Stomach (tissue), 9 donors: ENCODE results near the gene SUSD5. TPM values are rescaled to one million over a fixed set of nuclear protein-coding genes. Genes with fewer than 3 reads are reported as not detected.
A peak's percentile ranks its signal among the peaks of the same experiment; 100 is the strongest.

Experiments used
- DNase-seq, 2 donors: peaks; one replicate each; pipeline versions ENCODE4 v3.0.0 to v3.0.0-alpha.2; 2013 to 2019
- H3K27ac ChIP-seq, 5 donors: fragments of 200-600 bp in 4 of 5; sonication (generic) in 4 of 5; one replicate each; pipeline ENCODE4 v1.5.1; 2013 to 2019; ENCODE audit warnings: mild to moderate bottlenecking in 1 of 5, moderate library complexity in 1 of 5
- H3K27me3 ChIP-seq, 3 donors: fragments of 200-600 bp; sonication (generic); one replicate each; pipeline ENCODE4 v1.5.1; 2017 to 2019; ENCODE audit warnings: mixed run types in 1 of 3
- H3K36me3 ChIP-seq, 4 donors: fragments of 200-600 bp; sonication (generic); 1 replicate in 3 of 4; 2 replicates in 1 of 4; pipeline ENCODE4 v1.5.1; 2016 to 2019
- H3K4me1 ChIP-seq, 4 donors: fragments of 200-600 bp; sonication (generic); one replicate each; pipeline ENCODE4 v1.5.1; 2016 to 2019
- H3K4me3 ChIP-seq, 4 donors: fragments of 200-600 bp; sonication (generic) in 3 of 4; one replicate each; pipeline ENCODE4 v1.5.1; 2016 to 2019; ENCODE audit warnings: mild to moderate bottlenecking in 1 of 4
- H3K9me3 ChIP-seq, 4 donors: fragments of 200-600 bp; sonication (generic); one replicate each; pipeline ENCODE4 v1.5.1; 2016 to 2019
- CTCF ChIP-seq, 7 experiments: fragments of 450-650 bp in 4 of 7; fragments of 200-600 bp in 3 of 7; sonication (generic) in 3 of 7; IDR thresholded peaks; one replicate each; pipeline ENCODE4 v1.5.1; 2016 to 2019; ENCODE audit warnings: antibody characterized with exemption in 7 of 7, control low read depth in 2 of 7, mild to moderate bottlenecking in 1 of 7
- EP300 ChIP-seq: sonication (generic); formaldehyde crosslinking; IDR thresholded peaks from one replicate; pipeline ENCODE4 v1.6.1; 2017; ENCODE audit warnings: antibody characterized with exemption
- POLR2A ChIP-seq, 4 donors: fragments of 450-650 bp; IDR thresholded peaks; one replicate each; pipeline ENCODE4 v1.6.1; 2016; ENCODE audit warnings: antibody characterized with exemption in 4 of 4, control low read depth in 2 of 4, mild to moderate bottlenecking in 1 of 4, moderate library complexity in 1 of 4
- POLR2AphosphoS5 ChIP-seq, 3 donors: sonication (generic); formaldehyde crosslinking; IDR thresholded peaks; one replicate each; pipeline ENCODE4 v1.6.1; 2016; ENCODE audit warnings: antibody characterized with exemption in 3 of 3
- WGBS, 5 donors: extraction: QIAGEN DNeasy Blood & Tissue Kit in 3 of 5; methylation state at CpG; one replicate each; pipeline versions ENCODE4 v1.1.5 to v1.1.7; 2013 to 2018; 5-methylcytosine and 5-hydroxymethylcytosine counted together
- intact Hi-C: fragments of 100-400 bp; cut with DNase I; formaldehyde crosslinking; loops from one replicate; pipeline ENCODE4 v1.15.1; 2023; ENCODE audit warnings: low total_unique reads
- polyA plus RNA-seq, 3 donors: library from polyadenylated mRNA; stranded (reverse); fragments of 200-250 nt; gene quantifications; one replicate each; pipeline ENCODE4 v1.2.3, GENCODE V29; 2013
- total RNA-seq, 5 donors: library from RNA; depleted of rRNA; stranded (reverse); fragments of >200 nt; gene quantifications; one replicate each; pipeline versions ENCODE4 v1.1.0 to v1.2.3, GENCODE V29; 2014 to 2016
- donor health status: healthy with polysubstance abuse.
- donor health status: Bipolar disorder and iron deficiency.
- donor health status: healthy.

The SUSD5 gene
- total and polyA plus RNA-seq, 8 donors = 0.25 to 4.6 (median 0.58) TPM; not detected in 3

DNA sequence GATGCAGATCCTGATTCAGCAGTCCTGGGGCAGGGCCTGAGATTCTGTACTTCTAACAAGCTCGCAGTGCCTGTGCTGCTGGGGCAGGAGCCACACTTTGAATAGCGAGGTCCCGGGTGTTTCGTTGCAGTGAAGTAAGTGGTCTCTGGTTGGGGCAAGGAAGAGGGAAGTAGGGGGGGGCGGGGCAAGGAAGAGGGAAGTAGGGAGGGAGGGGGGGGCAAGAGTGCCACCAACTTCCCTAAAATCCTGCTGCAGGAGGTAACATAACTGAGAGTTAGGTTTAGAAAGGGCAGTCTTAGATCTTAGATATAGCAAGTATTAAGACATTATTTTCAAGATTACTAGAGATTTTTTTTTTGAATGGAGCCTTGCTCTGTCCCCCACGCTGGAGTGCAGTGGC is 69.3 kb downstream of the SUSD5 start:
- Histone ChIP-seq H3K4me3 (no peak overlapping the region), H3K27me3 (peaks cover 0 to 3% (median 0%) of the 10 kb centered on the region in 3 donors), H3K4me1 (peaks cover 0 to 27% (median 2%) of the 10 kb centered on the region in 4 donors), H3K9me3 (no peaks in the 10 kb centered on the region), H3K27ac (no peak overlapping the region), H3K36me3 (peaks cover 10 to 17% (median 12%) of the 10 kb centered on the region in 4 donors)
- 65 to 90% (median 82%) methylated on average over 5 to 6 of the region's 6 CpGs for WGBS, 5 donors
- no peak for DNase-seq
- intact Hi-C loops = no loop called here
- TF ChIP-seq POLR2A (IDR thresholded peaks at IDR 0.05) (no peak), POLR2AphosphoS5 (IDR thresholded peaks at IDR 0.05) (no peak), CTCF (IDR thresholded peaks at IDR 0.05) (no peak), EP300 (no peak)

GRCh38 chr3:33146791-33147445 is 71.7 kb downstream of the SUSD5 start:
- Histone ChIP-seq H3K4me1 (peaks cover 0 to 27% (median 2%) of the 10 kb centered on the region in 4 donors), H3K36me3 (peaks cover 27 to 39% (median 31%) of the 10 kb centered on the region in 4 donors), H3K27ac (no peak overlapping the region), H3K4me3 (no peak overlapping the region), H3K27me3 (no peaks in the 10 kb centered on the region), H3K9me3 (no peaks in the 10 kb centered on the region)
- no peak for TF ChIP-seq CTCF (IDR thresholded peaks at IDR 0.05)
- no peak for TF ChIP-seq POLR2AphosphoS5 (IDR thresholded peaks at IDR 0.05)
- TF ChIP-seq POLR2A (IDR thresholded peaks at IDR 0.05) = no peak
- TF ChIP-seq EP300 = no peak
- 57 to 67% (median 62%) methylated on average over 8 of the region's 8 CpGs for WGBS, 5 donors
- DNase-seq = peak in 1 of 2 donors; percentile 53
- intact Hi-C loops = no loop called here

- WGBS, 5 donors = 80 to 87% (median 83%) methylated on average over 7 to 9 of the region's 9 CpGs
- DNase-seq = no peak
- no peak for TF ChIP-seq POLR2AphosphoS5 (IDR thresholded peaks at IDR 0.05)
- Histone ChIP-seq H3K4me3 (no peak overlapping the region), H3K36me3 (peaks cover 34 to 48% (median 39%) of the 10 kb centered on the region in 4 donors), H3K27me3 (no peaks in the 10 kb centered on the region), H3K4me1 (peaks cover 0 to 27% (median 2%) of the 10 kb centered on the region in 4 donors), H3K9me3 (no peaks in the 10 kb centered on the region), H3K27ac (no peak overlapping the region)
- intact Hi-C loops = no loop called here
Measured at GRCh38 chr3:33145901-33146580, 72.6 kb downstream of the SUSD5 start.

GRCh38 chr3:33145221-33145900 is 73.2 kb downstream of the SUSD5 start:
- 92 to 98% (median 95%) methylated on average over 13 to 16 of the region's 16 CpGs for WGBS, 5 donors
- peaks cover 38 to 54% (median 44%) of the 10 kb centered on the region in 4 donors for H3K36me3 ChIP-seq

More at GRCh38 chr3:33145221-33145900, 73.2 kb downstream of the SUSD5 start:
- Histone ChIP-seq H3K4me1 (peaks cover 0 to 27% (median 2%) of the 10 kb centered on the region in 4 donors), H3K27me3 (no peaks in the 10 kb centered on the region), H3K9me3 (no peaks in the 10 kb centered on the region), H3K27ac (no peak overlapping the region), H3K4me3 (no peak overlapping the region)
- no peak for DNase-seq
- TF ChIP-seq EP300 (no peak), POLR2A (IDR thresholded peaks at IDR 0.05) (no peak), POLR2AphosphoS5 (IDR thresholded peaks at IDR 0.05) (no peak), CTCF (IDR thresholded peaks at IDR 0.05) (no peak)
- intact Hi-C loops = no loop called here
